HG03469 (cell line): Measurements from ENCODE around the gene CYB5R2.
"Not testable (repeated sequence)": the region's sequence is repeated elsewhere in the genome, so short reads cannot be mapped to it uniquely, and the experiment has no call there.

Experiments used
- ATAC-seq: cut with Tn5 transposase; IDR thresholded peaks from one replicate; pipeline ENCODE4 v1.9.1; 2021; ENCODE audit warnings: mild to moderate bottlenecking, moderate library complexity, moderate number of reproducible peaks; ENCODE audit not compliant: unreplicated experiment

Gene CYB5R2

GRCh38 chr11:7670641-7671040 lies 2.7 kb downstream of the CYB5R2 start:
- no peak for ATAC-seq

GRCh38 chr11:7668911-7669310 lies 4.4 kb downstream of the CYB5R2 start:
- no peak for ATAC-seq

GRCh38 chr11:7668464-7668863 lies 4.8 kb downstream of the CYB5R2 start:
- ATAC-seq: no peak

DNA sequence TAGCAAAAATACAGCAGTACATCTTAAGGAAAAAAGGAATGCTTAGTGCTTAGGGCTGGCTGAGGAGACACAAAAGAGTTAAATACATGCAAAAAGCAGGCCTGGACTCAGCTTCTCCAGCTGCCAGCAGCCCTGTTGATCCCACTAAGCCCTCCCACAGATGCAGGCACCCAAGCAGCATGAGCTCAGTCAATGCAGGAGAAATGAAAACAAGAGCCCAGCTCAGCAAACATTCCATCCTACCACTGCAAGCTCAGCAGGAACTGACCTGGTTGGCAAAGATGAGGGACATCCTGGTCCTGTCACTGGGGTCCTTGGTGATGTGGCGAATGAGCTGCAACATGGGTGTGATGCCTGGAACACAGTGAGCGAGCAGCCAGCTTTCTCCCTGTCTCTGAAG lies 5.8 kb downstream of the CYB5R2 start:
- ATAC-seq: no peak

- no peak for ATAC-seq
Observed at GRCh38 chr11:7666292-7666866, 6.9 kb downstream of the CYB5R2 start.

- peak; percentile 95 for ATAC-seq
Observed at GRCh38 chr11:7665473-7666291, 7.6 kb downstream of the CYB5R2 start.

- ATAC-seq: no peak
Observed at GRCh38 chr11:7664867-7665266, 8.4 kb downstream of the CYB5R2 start.

- ATAC-seq: not testable (repeated sequence)
Observed at GRCh38 chr11:7663531-7663930, 9.8 kb downstream of the CYB5R2 start.

DNA sequence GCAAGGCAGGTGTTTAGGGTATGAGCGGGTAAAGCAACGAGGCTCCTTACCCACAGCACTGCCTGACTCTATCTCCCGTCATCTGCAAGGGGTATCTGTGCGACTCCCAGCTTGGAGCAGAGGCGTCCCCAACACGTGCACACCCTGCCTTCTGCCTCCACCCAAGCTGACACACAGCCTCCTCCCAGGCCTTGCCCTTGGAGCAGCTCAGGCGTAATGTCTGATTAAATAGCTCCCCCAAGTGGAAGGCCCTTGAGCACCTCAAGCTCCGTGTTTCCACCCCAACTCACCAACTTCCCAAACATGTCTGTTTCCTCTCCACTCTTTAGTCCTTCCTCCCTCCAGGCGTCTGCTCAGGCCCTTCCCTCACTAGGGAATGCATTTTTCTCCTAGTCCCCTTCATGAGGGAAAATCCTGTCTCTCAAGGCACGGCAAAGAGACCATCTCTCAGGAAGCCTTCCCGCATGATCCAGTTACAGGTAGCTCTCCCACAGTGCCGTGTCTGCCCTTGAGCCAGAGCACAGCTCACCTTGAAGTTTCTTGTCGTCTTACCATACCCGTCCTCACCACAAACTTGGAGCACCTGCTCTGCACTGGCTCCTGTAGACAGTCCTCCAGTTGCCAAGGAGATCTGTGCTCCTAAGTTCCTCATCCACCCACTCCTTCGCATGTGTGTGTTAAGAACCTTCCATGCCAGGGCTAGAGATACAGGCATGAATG lies 15.8 kb downstream of the CYB5R2 start:
- ATAC-seq: no peak

DNA sequence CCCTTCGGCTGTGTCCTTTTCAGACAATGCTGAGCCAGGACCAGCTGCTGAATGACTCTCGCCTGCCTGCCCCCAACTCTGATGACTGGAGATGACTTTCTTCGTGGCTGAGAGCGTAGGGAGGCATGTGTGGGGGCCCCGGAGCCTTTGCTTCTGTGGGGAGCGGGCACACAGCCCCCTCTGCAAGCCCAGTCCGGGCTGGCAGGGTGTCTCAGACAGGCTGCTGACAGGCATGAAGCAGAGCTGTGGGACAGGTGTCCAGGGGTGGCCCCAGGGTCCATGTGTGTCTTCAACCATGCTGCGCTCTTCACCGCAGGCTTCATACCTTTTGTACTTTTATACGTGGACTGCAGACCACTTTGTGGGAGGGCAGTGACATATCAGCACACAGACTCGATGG lies 16.6 kb downstream of the CYB5R2 start:
- no peak for ATAC-seq

DNA sequence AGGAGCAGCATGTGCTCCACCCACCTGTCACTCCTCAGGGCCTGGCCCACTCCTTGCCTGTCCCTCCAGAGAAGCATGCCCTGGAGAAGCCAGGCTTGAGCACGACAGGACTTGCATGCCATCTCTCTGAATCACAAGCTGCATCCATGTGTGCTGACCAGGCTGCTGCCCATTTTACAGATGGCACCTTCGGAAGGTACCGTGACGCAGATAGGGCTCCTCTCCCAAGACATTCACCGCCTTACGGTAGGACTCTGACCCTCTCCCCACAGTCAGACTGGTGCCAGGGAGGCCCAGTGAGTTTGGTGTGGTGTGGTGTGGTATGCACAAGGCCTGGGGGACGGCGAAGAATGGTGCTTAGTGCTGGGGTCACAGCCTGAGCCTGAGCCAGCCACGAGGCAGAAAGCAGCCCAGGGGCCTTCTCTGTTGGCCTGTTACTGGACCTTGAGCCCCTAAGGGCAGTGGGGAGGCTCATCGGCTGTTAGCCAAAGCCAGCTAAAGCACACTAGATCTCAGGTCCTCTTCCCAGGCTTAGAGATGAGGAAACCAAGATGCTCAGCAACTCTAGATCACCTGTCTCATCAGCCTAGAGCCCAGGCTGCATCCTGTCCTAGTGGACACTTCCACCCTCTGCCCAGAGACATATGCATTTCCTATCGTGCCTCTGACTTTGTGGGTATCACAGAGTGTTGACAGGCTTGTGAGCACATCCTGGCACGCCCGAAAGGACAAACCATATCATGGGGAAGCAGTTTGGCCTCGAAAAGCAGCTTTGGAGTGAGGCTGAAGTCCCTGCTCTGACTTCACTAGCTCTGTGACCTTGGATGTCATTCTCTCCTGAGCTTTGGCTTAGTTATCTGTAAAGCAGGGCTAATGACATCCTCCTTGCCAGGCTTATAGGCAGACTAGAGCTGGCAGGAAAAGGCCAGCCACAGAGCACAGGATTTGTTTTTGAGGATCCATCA lies 17.8 kb downstream of the CYB5R2 start:
- no peak for ATAC-seq

- no peak for ATAC-seq
Observed at GRCh38 chr11:7654195-7654705, 19.1 kb downstream of the CYB5R2 start.

GRCh38 chr11:7651700-7652099 lies 21.6 kb downstream of the CYB5R2 start:
- ATAC-seq: no peak

DNA sequence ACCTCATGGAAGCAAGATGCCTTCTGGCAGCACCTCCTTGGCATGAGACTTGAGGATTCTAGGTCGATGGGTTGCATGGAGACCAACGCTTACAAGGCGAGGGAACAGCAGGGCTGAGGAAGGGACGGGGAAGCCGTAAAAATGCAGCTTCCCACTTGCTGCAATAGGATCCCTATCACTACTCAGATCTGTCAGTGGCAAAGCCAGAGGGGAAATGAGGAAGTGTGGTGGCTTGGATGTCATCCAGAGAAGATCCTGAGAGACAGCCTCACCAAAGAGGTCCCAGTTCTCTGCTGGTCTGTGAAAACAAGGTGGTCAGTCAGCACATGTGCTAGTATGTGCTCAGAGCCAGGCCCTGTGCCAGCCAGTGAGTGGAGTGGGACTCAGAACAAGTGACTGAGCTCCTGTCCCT lies 22.2 kb downstream of the CYB5R2 start:
- ATAC-seq: no peak

- no peak for ATAC-seq
Observed at GRCh38 chr11:7648264-7648663, 25.0 kb downstream of the CYB5R2 start.

- ATAC-seq: no peak
Observed at GRCh38 chr11:7646866-7647265, 26.4 kb downstream of the CYB5R2 start.

DNA sequence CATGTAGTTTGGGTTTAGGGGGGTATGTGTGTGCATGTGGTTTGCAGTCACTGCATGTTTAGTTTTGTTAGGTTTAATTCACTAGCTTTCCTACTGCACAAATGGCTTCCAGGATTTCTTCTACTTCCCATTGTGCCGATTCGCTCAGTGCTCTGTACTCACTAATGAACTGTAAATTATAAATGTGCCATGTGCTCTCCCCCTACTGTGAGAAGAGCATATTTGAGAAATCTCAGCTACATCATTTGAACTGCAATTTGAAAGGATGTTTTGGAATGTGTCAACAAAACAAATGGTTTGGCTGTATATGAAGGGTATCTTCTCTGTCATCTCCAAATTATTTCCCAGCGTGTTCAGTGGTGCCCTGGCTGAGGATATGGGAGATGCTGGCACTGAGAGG lies 28.1 kb downstream of the CYB5R2 start:
- no peak for ATAC-seq

DNA sequence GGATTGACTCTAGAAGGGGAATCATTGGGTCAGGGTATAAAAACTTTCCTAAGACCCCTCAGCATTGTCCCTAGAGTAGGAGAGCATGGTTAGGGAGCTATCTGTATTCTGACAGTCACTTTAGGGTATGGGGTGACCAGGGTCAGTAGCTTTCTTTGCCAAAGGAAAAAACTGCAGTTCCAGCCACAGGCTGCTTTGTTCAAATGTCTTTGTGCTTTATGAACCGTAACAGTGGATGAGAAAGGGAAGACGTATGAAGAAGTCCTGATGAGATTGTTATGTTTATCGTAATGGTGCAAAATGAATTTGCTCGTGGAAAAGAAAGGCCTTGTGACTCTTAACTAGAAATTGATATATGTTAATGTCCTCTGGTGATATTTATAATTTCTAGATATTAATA lies 30.0 kb downstream of the CYB5R2 start:
- no peak for ATAC-seq

GRCh38 chr11:7642747-7643146 lies 30.6 kb downstream of the CYB5R2 start:
- ATAC-seq: no peak

DNA sequence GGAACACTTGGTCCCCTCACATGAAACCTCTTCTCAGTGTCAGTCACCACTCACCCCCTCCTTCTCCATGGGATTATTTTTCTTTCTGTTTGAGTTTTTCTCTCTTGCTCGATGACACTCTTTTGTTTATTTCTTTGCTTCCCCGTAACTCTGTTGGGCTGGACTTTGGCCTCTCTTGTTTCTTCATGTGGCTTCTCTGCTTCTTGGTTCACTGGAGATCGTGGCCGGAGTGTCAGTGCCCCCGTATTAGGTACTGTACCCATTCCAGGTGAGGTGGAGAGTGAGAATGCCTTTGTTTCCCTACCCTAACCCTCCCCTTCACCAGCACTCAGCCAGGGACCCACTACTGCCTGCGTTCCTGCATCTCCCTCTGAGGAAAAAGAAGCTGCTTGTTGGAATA lies 32.5 kb downstream of the CYB5R2 start:
- ATAC-seq: no peak

DNA sequence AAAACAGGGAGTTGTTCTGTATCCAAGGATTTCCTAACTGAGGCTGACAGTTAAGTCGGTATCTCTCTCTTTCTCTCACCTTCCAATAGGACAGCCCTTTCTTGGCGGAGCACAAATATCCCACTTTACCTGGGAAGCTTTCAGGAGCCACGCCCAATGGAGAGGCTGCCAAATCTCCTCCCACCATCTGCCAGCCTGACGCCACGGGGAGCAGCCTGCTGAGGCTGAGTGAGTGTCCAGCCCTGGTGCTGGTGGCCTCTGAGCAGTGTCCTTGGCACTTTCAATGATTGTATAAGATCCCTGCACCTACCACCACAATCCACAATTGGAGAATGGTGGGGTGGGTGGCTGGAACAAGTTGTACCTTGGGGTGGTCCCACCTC lies 33.7 kb downstream of the CYB5R2 start:
- ATAC-seq: no peak
